HG02759 (cell line): ENCODE results near the gene MIF.

Experiments
- ATAC-seq: cut with Tn5 transposase; IDR thresholded peaks from one replicate; pipeline ENCODE4 v1.9.1; 2021; ENCODE audit warnings: mild to moderate bottlenecking, moderate library complexity; ENCODE audit not compliant: unreplicated experiment

The MIF gene

GRCh38 chr22:23875801-23876200 lies 18.4 kb upstream of the MIF start:
- ATAC-seq, result no peak

GRCh38 chr22:23877566-23877965 lies 16.6 kb upstream of the MIF start:
- ATAC-seq, result no peak

GRCh38 chr22:23878219-23878618 lies 16.0 kb upstream of the MIF start:
- no peak for ATAC-seq

GRCh38 chr22:23882370-23882769 lies 11.8 kb upstream of the MIF start:
- no peak for ATAC-seq

GRCh38 chr22:23883658-23884057 lies 10.5 kb upstream of the MIF start:
- no peak for ATAC-seq

GRCh38 chr22:23884140-23884539 lies 10.0 kb upstream of the MIF start:
- no peak for ATAC-seq

GRCh38 chr22:23888615-23889401 lies 5.4 kb upstream of the MIF start:
- no peak for ATAC-seq

- ATAC-seq, result no peak
These were observed 4.6 kb upstream of the MIF start for GRCh38 chr22:23889620-23890019.

- no peak for ATAC-seq
These were observed 2.5 kb upstream of the MIF start for GRCh38 chr22:23891726-23892125.

GRCh38 chr22:23892130-23892529 lies 2.1 kb upstream of the MIF start:
- ATAC-seq, result no peak

GRCh38 chr22:23892706-23893105 lies 1.5 kb upstream of the MIF start:
- no peak for ATAC-seq

- ATAC-seq, result no peak
These were observed 850 bp upstream of the MIF start for GRCh38 chr22:23893121-23893944.

GRCh38 chr22:23894710-23895598 lies 771 bp downstream of the MIF start:
- no peak for ATAC-seq

GRCh38 chr22:23895599-23896144 lies 1.5 kb downstream of the MIF start:
- no peak for ATAC-seq

- ATAC-seq, result no peak
These were observed 2.0 kb downstream of the MIF start for GRCh38 chr22:23896166-23896522.

- ATAC-seq, result no peak
These were observed 2.5 kb downstream of the MIF start for GRCh38 chr22:23896523-23897186.

GRCh38 chr22:23897320-23897719 lies 3.1 kb downstream of the MIF start:
- no peak for ATAC-seq

GRCh38 chr22:23898006-23898974 lies 4.1 kb downstream of the MIF start:
- ATAC-seq, result no peak

- ATAC-seq, result no peak
These were observed 5.0 kb downstream of the MIF start for GRCh38 chr22:23899042-23899745.
